ENCODE data around the gene ATF7IP2.

- TF ChIP-seq, protein P1, sequence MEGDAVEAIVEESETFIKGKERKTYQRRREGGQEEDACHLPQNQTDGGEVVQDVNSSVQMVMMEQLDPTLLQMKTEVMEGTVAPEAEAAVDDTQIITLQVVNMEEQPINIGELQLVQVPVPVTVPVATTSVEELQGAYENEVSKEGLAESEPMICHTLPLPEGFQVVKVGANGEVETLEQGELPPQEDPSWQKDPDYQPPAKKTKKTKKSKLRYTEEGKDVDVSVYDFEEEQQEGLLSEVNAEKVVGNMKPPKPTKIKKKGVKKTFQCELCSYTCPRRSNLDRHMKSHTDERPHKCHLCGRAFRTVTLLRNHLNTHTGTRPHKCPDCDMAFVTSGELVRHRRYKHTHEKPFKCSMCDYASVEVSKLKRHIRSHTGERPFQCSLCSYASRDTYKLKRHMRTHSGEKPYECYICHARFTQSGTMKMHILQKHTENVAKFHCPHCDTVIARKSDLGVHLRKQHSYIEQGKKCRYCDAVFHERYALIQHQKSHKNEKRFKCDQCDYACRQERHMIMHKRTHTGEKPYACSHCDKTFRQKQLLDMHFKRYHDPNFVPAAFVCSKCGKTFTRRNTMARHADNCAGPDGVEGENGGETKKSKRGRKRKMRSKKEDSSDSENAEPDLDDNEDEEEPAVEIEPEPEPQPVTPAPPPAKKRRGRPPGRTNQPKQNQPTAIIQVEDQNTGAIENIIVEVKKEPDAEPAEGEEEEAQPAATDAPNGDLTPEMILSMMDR (IDR thresholded peaks at IDR 0.05; ENCODE audit: insufficient read depth, low read depth, low read length): no peak
- no peak for TF ChIP-seq EZH2 (IDR thresholded peaks at IDR 0.05; ENCODE audit: insufficient read depth, low read length)
Measured at GRCh38 chr16:10453159-10453510, 67.3 kb downstream of the ATF7IP2 start.
